ENCODE data around the gene TSNAX.
"Not testable (repeated sequence)": the region's sequence is repeated elsewhere in the genome, so short reads cannot be mapped to it uniquely, and the experiment has no call there.

Gene TSNAX

GRCh38 chr1:231558708-231559185 is 30.3 kb downstream of the TSNAX start:
- no peak for DNase-seq (ENCODE audit: low read depth in 2 of 3, low spot score in 2 of 3)

DNA sequence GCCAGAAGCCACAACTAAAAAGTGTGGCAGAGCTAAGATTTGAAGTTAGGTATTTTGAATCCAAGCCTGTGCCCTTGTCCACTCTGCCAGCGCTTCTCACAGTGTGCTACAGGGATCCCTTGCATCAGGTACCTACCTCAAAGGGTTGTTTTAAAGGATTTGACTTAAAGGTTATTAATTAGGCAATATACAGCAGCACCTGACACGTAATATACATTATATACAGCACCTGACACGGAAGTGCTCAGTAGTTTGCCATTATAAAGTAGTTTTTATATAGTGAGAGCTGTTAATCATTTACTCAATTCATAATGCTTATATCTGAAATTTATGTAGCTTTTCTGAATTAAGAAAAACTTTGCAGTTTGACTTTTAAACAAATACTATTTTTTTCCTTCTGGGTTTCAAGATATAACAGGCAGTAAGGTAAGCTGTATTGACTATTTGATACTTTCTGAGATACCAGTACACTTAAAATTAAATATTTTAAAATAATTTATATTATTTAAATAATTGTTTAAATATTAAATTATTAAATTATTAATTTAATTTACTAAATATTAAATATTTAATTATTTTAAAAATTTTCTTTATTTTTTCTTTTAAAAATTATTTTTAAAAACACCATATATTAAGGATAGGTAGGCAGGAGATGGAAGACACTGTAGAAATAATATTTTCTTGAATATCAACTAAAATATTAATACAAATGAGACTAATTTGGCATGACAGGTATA is 33.3 kb downstream of the TSNAX start:
- DNase-seq (ENCODE audit: low read depth in 2 of 3, low spot score in 2 of 3): no peak

DNA sequence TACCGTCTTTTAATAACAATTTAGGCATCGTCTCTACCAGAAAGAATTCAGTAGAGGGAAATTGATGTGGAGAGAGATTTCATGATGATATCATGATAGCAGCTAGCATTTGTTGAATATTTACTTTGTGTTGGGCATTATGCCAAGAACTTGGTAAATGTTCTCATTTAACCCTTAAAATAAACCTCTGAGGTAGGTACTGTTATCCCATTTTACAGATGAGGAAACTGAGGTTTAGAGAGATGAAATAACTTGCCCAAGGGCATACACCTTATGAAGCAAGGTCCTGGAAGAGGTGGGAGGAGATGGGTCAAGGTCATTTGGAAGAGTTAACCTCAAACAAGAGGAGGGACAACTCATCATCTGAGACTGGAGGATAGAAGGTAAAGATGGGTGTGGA is 34.8 kb downstream of the TSNAX start:
- DNase-seq (ENCODE audit: low read depth in 2 of 3, low spot score in 2 of 3): no peak

GRCh38 chr1:231564373-231564772 is 35.9 kb downstream of the TSNAX start:
- DNase-seq (ENCODE audit: low read depth in 2 of 3, low spot score in 2 of 3): no peak

GRCh38 chr1:231566496-231566895 is 38.0 kb downstream of the TSNAX start:
- DNase-seq (ENCODE audit: low read depth in 2 of 3, low spot score in 2 of 3): no peak

GRCh38 chr1:231570262-231570661 is 41.8 kb downstream of the TSNAX start:
- not testable (repeated sequence) for DNase-seq (ENCODE audit: low read depth in 2 of 3, low spot score in 2 of 3)

DNA sequence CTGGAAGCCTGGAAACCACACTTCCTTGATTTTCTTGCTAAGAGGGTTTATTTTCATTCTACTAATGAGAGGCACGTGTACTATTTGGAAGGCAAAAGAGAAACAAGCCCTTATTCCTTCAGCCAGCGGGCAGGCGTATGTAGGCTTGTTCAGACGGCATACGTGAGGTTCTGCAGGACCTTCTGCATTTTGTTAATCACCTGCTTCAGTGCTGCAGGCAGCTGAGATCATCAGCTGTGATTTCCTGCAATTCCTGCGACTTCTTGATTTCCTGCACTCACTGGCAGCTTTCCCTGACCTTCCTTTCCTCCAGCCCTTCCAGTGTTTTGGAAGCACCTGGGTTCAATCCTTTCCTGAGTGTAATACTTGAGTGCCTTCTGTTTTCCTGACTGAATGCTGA is 43.4 kb downstream of the TSNAX start:
- DNase-seq (ENCODE audit: low read depth in 2 of 3, low spot score in 2 of 3): no peak

- DNase-seq (ENCODE audit: low read depth in 2 of 3, low spot score in 2 of 3): no peak
These were observed 47.0 kb downstream of the TSNAX start for GRCh38 chr1:231575472-231575871.

DNA sequence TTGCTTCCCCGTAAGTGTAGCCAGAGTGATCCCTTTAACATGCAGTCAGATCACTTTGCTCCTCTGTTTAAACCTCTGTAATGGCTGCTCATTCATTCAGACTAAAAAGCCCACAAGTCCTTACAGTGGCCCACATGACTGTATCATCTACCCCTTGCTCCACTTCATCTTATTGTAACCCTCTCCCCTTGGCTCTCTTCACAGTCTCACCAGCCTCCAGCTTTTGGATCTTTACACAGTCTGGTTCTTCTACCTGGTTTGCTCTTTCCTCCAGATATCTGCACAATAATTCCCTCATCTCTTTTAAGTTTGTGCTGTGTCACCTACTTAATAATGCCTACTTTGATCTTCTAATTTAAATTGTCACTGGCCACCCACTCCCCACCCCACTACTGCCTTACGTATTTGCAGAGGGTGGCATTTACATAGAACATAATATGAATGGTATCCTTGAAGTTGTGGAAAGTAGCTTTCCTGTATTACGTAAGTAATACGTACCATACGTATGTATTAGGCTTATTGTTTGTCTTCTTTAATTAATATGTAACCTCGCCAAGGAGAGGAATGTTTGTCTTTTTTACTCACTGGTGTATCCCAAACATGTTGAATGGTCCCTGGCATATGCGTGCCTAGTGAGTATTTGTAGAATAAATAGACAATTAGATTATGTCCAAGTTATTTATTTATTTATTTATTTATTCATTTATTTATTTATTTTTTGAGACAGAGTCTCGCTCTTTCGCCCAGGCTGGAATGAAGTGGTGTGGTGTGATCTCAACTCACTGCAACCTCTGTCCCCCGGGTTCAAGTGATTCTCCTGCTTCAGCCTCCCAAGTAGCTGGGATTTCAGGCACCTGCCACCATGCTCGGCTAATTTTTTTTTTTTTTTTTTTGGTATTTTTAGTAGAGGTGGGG is 48.6 kb downstream of the TSNAX start:
- no peak for DNase-seq (ENCODE audit: low read depth in 2 of 3, low spot score in 2 of 3)

GRCh38 chr1:231580874-231581273 is 52.4 kb downstream of the TSNAX start:
- no peak for DNase-seq (ENCODE audit: low read depth in 2 of 3, low spot score in 2 of 3)

DNA sequence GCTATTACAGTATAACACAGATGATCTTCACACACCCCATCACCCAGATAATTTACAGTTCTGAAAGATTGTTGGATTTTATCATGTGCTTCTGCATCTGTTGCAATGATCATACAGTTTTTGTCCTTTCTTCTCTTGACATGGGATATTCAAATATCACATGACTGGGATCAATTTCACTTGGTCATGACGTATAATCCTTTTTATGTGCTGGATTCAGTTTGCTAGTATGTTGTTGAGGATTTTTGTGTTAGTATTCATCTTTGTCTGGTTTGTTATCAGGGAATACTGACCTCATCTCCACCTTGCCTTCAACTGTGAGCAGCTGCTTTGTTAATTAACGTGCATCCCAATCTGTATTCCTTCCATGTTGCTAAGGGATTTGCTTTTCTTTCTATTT is 53.4 kb downstream of the TSNAX start:
- no peak for DNase-seq (ENCODE audit: low read depth in 2 of 3, low spot score in 2 of 3)

GRCh38 chr1:231583376-231583775 is 54.9 kb downstream of the TSNAX start:
- no peak for DNase-seq (ENCODE audit: low read depth in 2 of 3, low spot score in 2 of 3)

GRCh38 chr1:231584117-231584516 is 55.6 kb downstream of the TSNAX start:
- no peak for DNase-seq (ENCODE audit: low read depth in 2 of 3, low spot score in 2 of 3)

DNA sequence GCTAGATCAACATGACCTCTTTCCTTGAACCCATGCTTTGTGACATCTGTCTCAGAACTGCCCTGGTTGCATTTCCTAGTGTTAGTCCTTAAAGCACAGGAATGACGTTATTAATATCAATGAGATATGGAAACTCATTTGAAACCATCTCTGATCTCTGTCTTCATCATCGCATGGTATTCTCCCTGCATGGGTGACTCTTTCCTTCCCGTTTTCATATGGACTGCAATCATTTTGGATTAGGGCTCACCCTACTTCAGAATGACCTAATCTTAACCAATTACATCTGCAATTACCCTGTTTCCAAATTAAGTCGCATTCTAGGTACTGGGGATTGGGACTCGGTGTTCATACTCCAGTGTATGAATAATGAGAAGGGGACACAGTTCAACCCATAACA is 56.5 kb downstream of the TSNAX start:
- DNase-seq (ENCODE audit: low read depth in 2 of 3, low spot score in 2 of 3): no peak

DNA sequence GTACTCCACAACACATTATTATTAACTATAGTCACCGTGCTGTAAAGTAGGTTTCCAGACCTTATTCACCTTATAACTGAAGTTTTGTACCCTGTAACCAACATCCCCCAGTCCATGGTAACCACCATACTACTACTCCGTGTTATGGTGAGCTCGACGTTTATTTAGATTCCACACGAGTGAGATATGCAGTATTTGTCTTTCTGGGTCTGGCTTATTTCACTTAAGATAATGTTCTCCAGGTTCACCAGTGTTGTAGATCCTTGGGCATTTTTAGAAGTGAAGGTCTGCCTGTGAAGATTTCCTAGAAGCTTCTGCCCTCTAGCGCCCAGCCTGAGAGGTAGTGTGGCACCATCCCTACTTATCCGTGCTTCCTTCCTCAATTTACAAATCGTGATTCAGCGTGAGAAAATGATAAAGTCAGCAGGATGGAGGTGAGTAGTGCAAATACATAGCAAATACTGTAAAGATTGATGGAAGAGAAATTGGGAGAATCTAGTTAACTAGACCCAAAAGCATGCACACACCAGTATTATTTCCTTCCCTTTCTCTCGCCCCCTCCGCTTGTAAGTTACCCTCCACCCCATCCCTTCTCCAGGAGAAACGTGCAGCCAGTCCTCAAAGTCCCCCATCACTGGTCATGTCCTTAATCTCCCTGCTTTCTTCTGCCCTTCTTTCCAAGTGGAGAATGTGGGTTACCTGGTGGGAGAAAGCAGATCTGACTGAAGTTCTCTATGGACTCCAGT is 62.2 kb downstream of the TSNAX start:
- no peak for DNase-seq (ENCODE audit: low read depth in 2 of 3, low spot score in 2 of 3)

DNA sequence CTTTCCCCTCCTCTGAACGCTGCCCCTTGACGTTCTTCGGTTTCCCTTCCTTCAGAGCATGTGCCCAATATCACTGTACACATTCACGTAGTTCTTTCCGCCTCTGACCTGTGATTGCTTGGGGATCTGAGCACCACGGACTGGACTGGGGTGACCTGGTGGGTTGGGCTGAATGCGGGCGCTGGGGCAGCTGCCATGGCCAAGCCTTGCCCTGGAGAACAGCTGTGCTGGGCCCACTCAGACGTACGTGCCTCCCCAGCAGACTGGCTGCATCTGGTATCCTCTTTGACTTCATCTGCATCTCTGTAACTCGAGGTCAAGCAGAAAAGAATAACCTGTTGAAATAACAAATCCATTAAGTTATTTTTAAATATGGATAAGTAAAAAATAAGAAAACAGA is 63.0 kb downstream of the TSNAX start:
- DNase-seq (ENCODE audit: low read depth in 2 of 3, low spot score in 2 of 3): no peak

DNA sequence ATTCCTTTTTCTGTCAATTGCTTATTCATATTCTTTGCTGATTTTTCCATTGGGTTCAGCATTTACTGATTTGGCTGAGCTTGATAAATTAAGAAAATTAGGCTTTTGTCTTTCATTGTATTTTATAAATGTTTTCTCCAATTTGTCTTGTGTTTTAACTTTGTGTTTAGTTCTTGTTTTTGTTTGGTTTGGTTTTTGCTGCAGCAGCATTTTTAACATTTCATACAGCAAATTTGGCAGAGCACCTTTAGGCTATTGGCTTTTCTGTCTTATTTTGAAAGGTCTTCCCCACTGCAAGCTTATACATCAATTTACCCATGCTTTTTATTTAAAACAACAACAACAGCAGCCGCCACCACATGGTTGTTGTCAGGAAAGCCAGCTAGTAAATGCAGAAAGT is 64.3 kb downstream of the TSNAX start:
- no peak for DNase-seq (ENCODE audit: low read depth in 2 of 3, low spot score in 2 of 3)

DNA sequence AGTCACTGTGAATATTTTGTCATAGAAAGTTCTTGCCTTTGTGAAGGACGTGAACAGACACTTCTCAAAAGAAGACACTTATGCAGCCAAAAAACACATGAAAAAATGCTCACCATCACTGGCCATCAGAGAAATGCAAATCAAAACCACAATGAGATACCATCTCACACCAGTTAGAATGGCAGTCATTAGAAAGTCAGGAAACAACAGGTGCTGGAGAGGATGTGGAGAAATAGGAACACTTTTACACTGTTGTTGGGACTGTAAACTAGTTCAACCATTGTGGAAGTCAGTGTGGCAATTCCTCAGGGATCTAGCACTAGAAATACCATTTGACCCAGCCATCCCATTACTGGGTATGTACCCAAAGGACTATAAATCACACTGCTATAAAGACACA is 64.8 kb downstream of the TSNAX start:
- not testable (repeated sequence) for DNase-seq (ENCODE audit: low read depth in 2 of 3, low spot score in 2 of 3)

GRCh38 chr1:231594123-231594522 is 65.7 kb downstream of the TSNAX start:
- DNase-seq (ENCODE audit: low read depth in 2 of 3, low spot score in 2 of 3): no peak

GRCh38 chr1:231594749-231595148 is 66.3 kb downstream of the TSNAX start:
- DNase-seq (ENCODE audit: low read depth in 2 of 3, low spot score in 2 of 3): no peak

DNA sequence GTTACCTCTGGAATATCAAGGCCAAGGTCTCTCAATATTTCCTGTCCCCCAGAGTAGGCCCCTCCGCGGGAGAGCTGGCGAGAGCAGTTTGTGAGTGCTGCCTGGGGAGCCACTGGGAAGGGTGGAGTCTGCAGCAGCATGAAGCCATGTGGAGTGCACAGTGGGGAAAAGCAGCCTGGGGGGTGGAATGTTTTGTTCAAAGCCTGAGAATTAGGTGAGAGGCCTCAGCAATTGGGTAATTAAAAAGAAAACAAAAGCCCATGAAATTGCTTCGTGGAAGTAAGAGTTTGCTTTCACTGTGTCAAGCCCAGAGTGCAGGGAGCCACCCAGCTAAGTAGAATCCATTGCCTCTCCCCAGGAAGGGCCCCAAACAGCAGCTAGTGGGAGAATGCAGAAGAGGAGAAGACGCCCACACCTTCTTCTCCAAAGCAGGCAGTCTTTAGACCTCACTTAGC is 67.9 kb downstream of the TSNAX start:
- no peak for DNase-seq (ENCODE audit: low read depth in 2 of 3, low spot score in 2 of 3)

Measured in activated CD8-positive, alpha-beta memory T cell treated with anti-CD3 and anti-CD28 coated beads for 48 hours (primary cell).